Gastroesophageal sphincter (tissue), 4 donors: ENCODE measurements around the gene KIF2A. TPM values are rescaled to one million over a fixed set of nuclear protein-coding genes. Genes with fewer than 3 reads are reported as not detected.

Experiments
- ATAC-seq: fragments of 150-250 bp; one replicate; pipeline ENCODE4 v1.9.1; 2016; ENCODE audit warnings: mild to moderate bottlenecking, moderate library complexity
- H3K27ac ChIP-seq, 4 donors: fragments of 200-600 bp; sonication (generic) in 3 of 4; 1 replicate in 3 of 4; 2 replicates in 1 of 4; pipeline ENCODE4 v1.5.1; 2016 to 2019
- H3K27me3 ChIP-seq: fragments of 200-600 bp; sonication (generic); one replicate; pipeline ENCODE4 v1.5.1; 2019
- H3K36me3 ChIP-seq, 2 donors: fragments of 200-600 bp; sonication (generic); one replicate each; pipeline ENCODE4 v1.5.1; 2019; ENCODE audit warnings: control low read depth in 1 of 2
- H3K4me1 ChIP-seq, 3 donors: fragments of 200-600 bp; sonication (generic); 1 replicate in 2 of 3; 2 replicates in 1 of 3; pipeline ENCODE4 v1.5.1; 2016 to 2019; ENCODE audit warnings: control low read depth in 2 of 3
- H3K4me3 ChIP-seq, 2 donors: fragments of 200-600 bp; sonication (generic); one replicate each; pipeline ENCODE4 v1.5.1; 2019; ENCODE audit warnings: mild to moderate bottlenecking in 1 of 2, moderate library complexity in 1 of 2
- H3K9me3 ChIP-seq, 3 donors: fragments of 200-600 bp; sonication (generic); one replicate each; pipeline ENCODE4 v1.5.1; 2017 to 2019; ENCODE audit warnings: control low read depth in 2 of 3
- CTCF ChIP-seq, 4 experiments: fragments of 200-600 bp in 2 of 4; fragments of 450-650 bp in 2 of 4; sonication (generic) in 1 of 4; IDR thresholded peaks; one replicate each; pipeline ENCODE4 v1.5.1; 2017 to 2019; ENCODE audit warnings: antibody characterized with exemption in 4 of 4, mild to moderate bottlenecking in 2 of 4, moderate library complexity in 2 of 4
- EP300 ChIP-seq: sonication (generic); formaldehyde crosslinking; IDR thresholded peaks from one replicate; pipeline ENCODE4 v1.6.1; 2017; ENCODE audit warnings: antibody characterized with exemption, mild to moderate bottlenecking
- POLR2A ChIP-seq, 2 donors: fragments of 450-650 bp; IDR thresholded peaks; one replicate each; pipeline ENCODE4 v1.6.1; 2017; ENCODE audit warnings: antibody characterized with exemption in 2 of 2, mild to moderate bottlenecking in 2 of 2, moderate library complexity in 1 of 2
- POLR2AphosphoS5 ChIP-seq: sonication (generic); formaldehyde crosslinking; IDR thresholded peaks from one replicate; pipeline ENCODE4 v1.6.1; 2017; ENCODE audit warnings: antibody characterized with exemption
- WGBS, 2 donors: methylation state at CpG; one replicate each; pipeline ENCODE4 v1.1.5; 2018; ENCODE audit warnings: low coverage in 1 of 2; 5-methylcytosine and 5-hydroxymethylcytosine counted together
- total RNA-seq, 4 donors: library from RNA; depleted of rRNA; stranded (reverse); fragments of >200 nt; gene quantifications; one replicate each; pipeline ENCODE4 v1.1.0, GENCODE V29; 2016

Gene KIF2A
- total RNA-seq, 4 donors from 2014 or later = 27.1 to 50.6 (median 33.6) TPM

DNA sequence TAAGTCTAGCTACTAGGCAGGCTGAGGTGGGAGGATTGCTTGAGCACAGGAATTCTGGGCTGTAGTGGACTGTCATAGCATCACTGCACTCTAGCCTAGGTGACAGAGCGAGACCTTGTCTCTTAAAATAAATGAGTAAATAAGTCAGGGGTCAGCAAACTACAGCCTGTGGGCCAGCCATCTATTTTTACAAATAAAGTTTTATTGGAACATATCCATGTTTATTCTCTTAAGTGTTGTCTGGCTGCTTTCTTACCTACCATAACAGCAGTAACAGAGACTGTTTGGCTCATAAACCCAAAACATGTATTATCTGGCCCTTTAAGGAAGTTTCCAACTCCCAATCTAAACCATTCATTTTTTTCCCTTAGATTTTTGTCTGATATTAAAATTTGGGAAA lies 68.1 kb downstream of the KIF2A start:
- Histone ChIP-seq H3K4me3 (no peak overlapping the region), H3K27ac (no peak overlapping the region), H3K9me3 (no peaks in the 10 kb centered on the region), H3K36me3 (peaks cover 0 to 73% of the 10 kb centered on the region in 2 donors), H3K27me3 (no peaks in the 10 kb centered on the region), H3K4me1 (no peaks in the 10 kb centered on the region)
- TF ChIP-seq EP300 = no peak
- TF ChIP-seq POLR2A (IDR thresholded peaks at IDR 0.05) = no peak
- TF ChIP-seq POLR2AphosphoS5 = no peak
- TF ChIP-seq CTCF (IDR thresholded peaks at IDR 0.05) = no peak
- no peak for ATAC-seq
- WGBS, 2 donors = 91 to 100% methylated on average over 1 of the region's 1 CpG

DNA sequence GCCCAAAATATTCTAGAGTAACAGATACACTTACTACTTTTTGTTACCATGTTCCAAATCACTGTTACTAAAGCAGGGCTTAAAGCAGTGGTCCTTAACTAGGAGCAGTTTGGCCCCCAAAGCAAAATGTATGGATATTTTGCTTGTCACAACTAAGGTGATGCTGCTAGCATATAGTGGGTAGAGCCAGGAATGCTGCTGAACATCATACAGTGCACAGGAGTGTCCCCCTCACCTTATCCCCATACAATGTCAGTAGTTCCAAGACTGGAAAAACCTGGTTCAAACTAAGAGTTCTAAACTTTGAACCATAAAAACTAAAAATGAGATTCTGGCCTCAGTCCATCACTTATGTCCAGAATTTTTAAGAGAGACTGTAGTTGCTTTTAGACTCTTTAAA lies 69.6 kb downstream of the KIF2A start:
- no peak for ATAC-seq
- Histone ChIP-seq H3K4me3 (no peak overlapping the region), H3K27ac (no peak overlapping the region)

DNA sequence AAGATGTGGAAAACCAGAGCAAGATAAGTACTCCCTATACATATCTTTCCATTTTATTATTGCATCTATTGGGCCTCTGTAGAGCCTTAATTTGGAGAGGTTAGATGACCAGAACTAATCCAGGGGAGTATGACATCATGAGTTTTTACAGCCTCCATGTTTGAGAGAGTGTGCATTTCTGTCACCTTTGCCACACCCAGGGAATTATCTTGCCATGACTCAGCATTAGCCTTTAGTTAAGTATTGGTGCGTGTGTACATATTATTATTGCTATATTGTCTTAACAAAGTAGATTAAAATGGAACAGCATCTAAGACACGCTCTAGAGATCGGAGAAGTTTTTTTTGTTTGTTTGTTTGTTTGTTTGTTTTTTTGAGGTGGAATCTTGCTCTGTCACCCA lies 70.1 kb downstream of the KIF2A start:
- Histone ChIP-seq H3K27ac (no peak overlapping the region), H3K4me3 (no peak overlapping the region), H3K27me3 (no peaks in the 10 kb centered on the region), H3K4me1 (no peaks in the 10 kb centered on the region), H3K36me3 (peaks cover 0 to 87% of the 10 kb centered on the region in 2 donors), H3K9me3 (no peaks in the 10 kb centered on the region)
- 90 to 95% methylated on average over 2 to 3 of the region's 3 CpGs for WGBS, 2 donors
- TF ChIP-seq POLR2AphosphoS5 (no peak), EP300 (no peak), POLR2A (IDR thresholded peaks at IDR 0.05) (no peak)
- ATAC-seq = no peak

More for the DNA sequence above, 69.6 kb downstream of the KIF2A start:
- no peak for TF ChIP-seq POLR2A (IDR thresholded peaks at IDR 0.05)
- Histone ChIP-seq H3K27me3 (no peaks in the 10 kb centered on the region), H3K9me3 (no peaks in the 10 kb centered on the region), H3K4me1 (no peaks in the 10 kb centered on the region), H3K36me3 (peaks cover 0 to 83% of the 10 kb centered on the region in 2 donors)

DNA sequence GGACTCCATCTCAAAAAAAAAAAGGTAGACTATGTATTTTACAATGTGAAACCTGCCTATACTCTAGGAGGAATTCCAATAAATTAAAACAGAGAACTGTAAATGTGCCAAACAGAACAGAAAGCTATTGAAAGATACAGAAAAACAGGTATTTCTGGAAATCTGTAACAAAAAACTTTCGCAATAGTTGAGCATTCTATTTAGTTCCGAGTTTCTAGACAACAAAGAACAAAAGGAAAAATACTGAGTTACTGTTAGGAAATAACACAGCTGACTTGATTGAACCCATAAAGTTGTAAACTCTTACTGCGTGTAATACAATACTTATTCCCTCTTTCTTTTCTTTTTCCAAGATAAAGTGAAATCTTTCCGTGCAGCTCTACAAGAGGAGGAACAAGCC lies 79.1 kb downstream of the KIF2A start:
- TF ChIP-seq EP300 (no peak), CTCF (IDR thresholded peaks at IDR 0.05) (no peak), POLR2A (IDR thresholded peaks at IDR 0.05) (no peak), POLR2AphosphoS5 (no peak)

DNA sequence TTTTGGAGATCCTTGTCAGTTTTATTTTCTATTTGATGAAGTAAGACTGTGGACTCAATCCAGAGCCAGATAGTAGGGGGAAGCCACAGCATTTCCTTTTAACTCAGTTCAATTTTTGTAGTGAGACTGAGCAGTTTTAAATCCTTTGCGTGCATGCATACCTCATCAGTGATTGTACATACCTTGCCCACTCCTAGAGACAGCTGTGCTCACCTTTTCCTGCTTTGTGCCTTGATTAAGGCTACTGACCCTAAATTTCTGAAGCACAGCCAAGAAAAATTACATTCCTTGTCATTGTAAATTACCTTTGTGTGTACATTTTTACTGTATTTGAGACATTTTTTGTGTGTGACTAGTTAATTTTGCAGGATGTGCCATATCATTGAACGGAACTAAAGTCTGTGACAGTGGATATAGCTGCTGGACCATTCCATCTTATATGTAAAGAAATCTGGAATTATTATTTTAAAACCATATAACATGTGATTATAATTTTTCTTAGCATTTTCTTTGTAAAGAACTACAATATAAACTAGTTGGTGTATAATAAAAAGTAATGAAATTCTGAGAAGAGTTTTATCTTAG lies 79.9 kb downstream of the KIF2A start:
- H3K4me3 ChIP-seq = no peak overlapping the region
- H3K27ac ChIP-seq = no peak overlapping the region
- no peaks in the 10 kb centered on the region for H3K9me3 ChIP-seq
- TF ChIP-seq EP300 (no peak), CTCF (IDR thresholded peaks at IDR 0.05) (no peak), POLR2AphosphoS5 (no peak), POLR2A (IDR thresholded peaks at IDR 0.05) (no peak)
- H3K4me1 ChIP-seq = peaks cover 0 to 5% (median 0%) of the 10 kb centered on the region in 3 donors
- H3K36me3 ChIP-seq = peaks cover 7 to 98% of the 10 kb centered on the region in 2 donors
- no peak for ATAC-seq
- H3K27me3 ChIP-seq = no peaks in the 10 kb centered on the region
- WGBS, 2 donors = 91 to 100% methylated on average over 2 of the region's 2 CpGs

More for the DNA sequence above, 79.1 kb downstream of the KIF2A start:
- H3K27me3 ChIP-seq = no peaks in the 10 kb centered on the region
- no peak overlapping the region for H3K27ac ChIP-seq
- no peak overlapping the region for H3K4me3 ChIP-seq
- H3K9me3 ChIP-seq = no peaks in the 10 kb centered on the region
- no peak for ATAC-seq
- WGBS, 2 donors = 94 to 95% methylated on average over 4 of the region's 4 CpGs
- H3K4me1 ChIP-seq = peaks cover 0 to 5% (median 0%) of the 10 kb centered on the region in 3 donors
- peaks cover 7 to 98% of the 10 kb centered on the region in 2 donors for H3K36me3 ChIP-seq

DNA sequence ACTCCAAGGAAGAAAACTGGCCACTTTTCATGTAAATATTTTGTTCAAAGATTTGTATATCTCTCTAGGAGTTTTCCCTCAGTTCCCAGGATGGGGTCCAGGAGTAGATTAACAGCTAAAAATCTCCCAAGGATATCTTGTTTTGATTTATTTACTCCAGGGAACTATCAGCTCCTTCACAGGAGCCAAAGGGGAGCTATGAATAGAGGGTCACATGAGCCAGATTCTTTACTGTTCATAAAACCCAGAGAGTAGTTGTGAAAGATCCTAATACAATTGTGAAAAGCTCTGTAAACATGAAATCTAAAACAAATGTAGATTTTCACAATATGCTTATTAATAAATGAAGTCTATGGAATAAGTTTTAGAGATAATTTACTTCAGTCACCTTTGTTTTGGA lies 80.8 kb downstream of the KIF2A start:
- Histone ChIP-seq H3K27me3 (no peaks in the 10 kb centered on the region), H3K4me3 (no peak overlapping the region), H3K4me1 (peaks cover 0 to 5% (median 0%) of the 10 kb centered on the region in 3 donors), H3K36me3 (peaks cover 7 to 96% of the 10 kb centered on the region in 2 donors), H3K9me3 (no peaks in the 10 kb centered on the region), H3K27ac (no peak overlapping the region)
- ATAC-seq = no peak
- no peak for TF ChIP-seq POLR2A (IDR thresholded peaks at IDR 0.05)
